Measurements from ENCODE around the gene CYP4V2.

CYP4V2 gene

DNA sequence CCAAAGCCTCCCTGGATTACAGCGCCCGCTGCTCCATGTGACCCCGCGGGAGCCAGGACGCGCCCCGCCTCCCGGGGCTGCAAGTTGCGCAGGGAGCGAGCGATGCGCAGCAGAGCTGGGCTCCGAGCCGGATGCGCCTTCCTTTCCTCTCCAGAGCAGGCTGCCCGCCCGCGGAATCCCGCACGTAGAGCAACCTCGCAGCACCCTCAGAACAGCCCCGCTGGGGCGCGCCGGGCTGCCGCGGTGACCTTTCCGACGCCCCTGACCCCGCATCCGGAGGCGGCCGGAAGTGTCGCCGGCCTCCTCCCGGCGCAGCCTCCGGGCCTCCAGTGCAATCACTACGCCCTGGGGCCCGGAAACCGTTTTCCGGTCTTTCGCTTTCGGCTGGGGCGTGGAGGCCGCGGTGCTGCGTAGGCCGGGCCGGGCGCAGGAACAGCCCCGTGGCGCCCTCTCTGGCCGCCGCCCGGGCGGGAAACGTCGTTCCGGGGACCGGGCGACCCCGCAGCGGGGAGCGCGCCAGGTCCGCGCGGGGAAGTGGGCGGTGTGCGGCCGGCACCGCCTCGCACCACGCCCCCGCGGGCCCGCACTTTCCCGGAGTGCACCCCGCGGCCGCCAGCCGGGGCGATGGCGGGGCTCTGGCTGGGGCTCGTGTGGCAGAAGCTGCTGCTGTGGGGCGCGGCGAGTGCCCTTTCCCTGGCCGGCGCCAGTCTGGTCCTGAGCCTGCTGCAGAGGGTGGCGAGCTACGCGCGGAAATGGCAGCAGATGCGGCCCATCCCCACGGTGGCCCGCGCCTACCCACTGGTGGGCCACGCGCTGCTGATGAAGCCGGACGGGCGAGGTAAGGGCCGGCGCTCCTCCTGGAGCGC, at the start of gene CYP4V2:
Gene CYP4V2 (plus strand): TSS at position 368 of the 866 bp plus-strand sequence. CDS start 257 bp downstream, at position 625.
- DNase-seq (ENCODE audit: low read depth in 3 of 3, low spot score in 1 of 3), result peak; percentile 69 to 77 (median 70)

DNA sequence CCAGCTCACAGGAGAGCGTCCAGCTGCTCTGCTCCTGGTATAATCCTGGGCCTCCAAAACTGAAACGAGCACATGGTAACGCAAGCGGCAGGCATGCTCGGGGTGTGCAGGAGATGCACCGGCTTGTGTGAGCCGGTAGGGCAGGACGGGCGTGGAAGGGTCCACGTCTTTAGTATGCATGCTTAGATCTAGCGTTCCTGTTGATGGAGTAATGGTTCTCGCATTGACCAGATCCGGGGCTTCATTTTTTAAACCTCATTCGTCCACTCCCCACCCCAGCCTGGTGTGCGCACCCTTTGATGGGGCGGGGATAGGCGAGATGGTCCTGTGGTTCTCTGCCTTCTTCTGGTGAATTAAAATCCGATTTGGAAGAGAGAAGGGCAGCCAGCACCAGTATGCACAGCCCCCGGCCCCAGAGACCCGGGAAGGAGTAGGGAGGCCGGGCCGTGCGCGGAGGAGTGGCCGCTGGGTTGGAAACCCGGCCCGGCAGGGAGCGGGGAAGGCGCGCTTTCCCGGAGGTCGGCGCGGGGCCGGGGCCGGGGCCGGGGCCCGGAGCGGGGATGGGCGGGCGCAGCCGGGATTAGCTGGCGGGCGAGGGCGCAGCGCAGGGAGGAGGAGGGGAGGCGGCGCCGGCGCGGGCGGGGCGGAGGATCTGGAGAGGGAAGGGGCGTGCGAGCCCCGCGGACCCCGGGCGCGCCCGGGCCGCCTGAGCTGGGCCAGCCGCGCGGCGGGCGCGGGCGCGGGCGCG, 47.0 kb upstream of the CYP4V2 start:
- DNase-seq (ENCODE audit: low read depth in 3 of 3, low spot score in 1 of 3), result no peak

- no peak for DNase-seq (ENCODE audit: low read depth in 3 of 3, low spot score in 1 of 3)
Observed at GRCh38 chr4:186144946-186145569, 46.3 kb upstream of the CYP4V2 start.

GRCh38 chr4:186146458-186146857, 44.9 kb upstream of the CYP4V2 start:
- DNase-seq (ENCODE audit: low read depth in 3 of 3, low spot score in 1 of 3), result no peak

DNA sequence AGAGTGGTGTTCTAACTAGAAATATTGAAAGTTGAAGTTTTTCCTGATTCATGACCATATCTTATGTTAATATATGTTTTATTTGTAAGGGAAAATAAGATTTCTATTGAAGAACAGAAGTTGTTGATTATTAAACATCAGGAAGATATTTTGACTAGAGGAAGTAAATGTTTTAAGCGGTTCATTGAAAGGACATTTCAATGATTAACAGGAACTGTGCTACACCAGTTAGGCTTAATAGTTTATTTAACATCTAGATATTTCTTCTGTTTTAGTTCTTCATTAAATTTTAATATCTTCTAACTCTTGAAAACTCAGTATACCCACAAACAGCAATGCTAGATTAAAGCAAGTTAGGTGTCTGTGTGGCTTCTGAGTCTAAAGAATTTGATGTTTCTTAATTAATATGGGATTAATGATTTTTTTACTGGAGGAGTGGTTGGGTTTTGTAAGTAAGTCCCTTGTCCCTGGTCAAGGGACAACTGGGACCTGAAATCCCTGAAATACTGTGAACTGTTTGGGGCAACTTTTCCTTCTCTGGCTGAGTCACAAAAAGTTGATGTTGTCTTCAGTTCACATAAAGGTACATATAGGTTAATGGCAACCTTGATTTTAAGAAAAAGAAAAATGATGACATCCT, 42.9 kb upstream of the CYP4V2 start:
- no peak for DNase-seq (ENCODE audit: low read depth in 3 of 3, low spot score in 1 of 3)

GRCh38 chr4:186149872-186150271, 41.5 kb upstream of the CYP4V2 start:
- no peak for DNase-seq (ENCODE audit: low read depth in 3 of 3, low spot score in 1 of 3)

DNA sequence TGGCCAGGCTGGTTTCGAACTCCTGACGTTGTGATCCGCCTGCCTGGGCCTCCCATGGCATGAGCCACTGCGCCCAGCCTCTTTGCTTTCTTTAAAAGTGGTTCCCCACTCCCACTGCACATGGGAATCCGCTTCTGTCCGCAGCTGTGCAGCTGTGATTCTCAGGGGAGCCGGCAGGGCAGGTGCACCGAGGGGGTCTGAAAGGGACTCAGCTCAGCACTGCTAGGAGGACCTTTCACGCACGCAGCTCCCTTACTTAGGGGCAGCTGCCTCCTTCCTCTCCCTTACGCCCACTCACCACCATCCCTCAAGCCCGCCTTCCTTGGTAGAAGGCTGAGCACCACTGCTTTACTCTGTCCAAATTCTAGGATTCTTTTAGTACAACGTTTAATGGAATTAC, 40.4 kb upstream of the CYP4V2 start:
- no peak for DNase-seq (ENCODE audit: low read depth in 3 of 3, low spot score in 1 of 3)

- DNase-seq (ENCODE audit: low read depth in 3 of 3, low spot score in 1 of 3), result no peak
Observed at GRCh38 chr4:186151499-186151898, 39.9 kb upstream of the CYP4V2 start.

GRCh38 chr4:186158021-186158813, 33.1 kb upstream of the CYP4V2 start:
- DNase-seq (ENCODE audit: low read depth in 3 of 3, low spot score in 1 of 3), result no peak

DNA sequence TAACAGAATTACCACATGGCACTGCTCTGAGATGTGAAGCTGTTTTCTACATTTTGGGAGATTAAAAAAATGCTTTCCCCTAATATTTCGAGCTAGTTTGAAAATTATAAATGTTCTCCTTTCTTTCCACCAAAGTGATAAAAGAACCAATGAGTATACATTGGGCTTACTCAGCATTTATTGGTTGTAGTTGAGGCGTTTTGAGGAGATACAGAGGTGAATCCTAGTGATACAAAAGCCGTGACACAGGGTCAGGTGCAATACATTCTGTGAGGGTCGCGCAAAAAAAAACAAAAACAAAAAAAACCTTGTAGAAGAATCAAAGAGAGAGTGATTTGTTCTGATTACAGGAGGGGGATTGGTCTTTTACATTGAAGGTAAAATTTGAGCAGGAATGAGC, 32.4 kb upstream of the CYP4V2 start:
- no peak for DNase-seq (ENCODE audit: low read depth in 3 of 3, low spot score in 1 of 3)

DNA sequence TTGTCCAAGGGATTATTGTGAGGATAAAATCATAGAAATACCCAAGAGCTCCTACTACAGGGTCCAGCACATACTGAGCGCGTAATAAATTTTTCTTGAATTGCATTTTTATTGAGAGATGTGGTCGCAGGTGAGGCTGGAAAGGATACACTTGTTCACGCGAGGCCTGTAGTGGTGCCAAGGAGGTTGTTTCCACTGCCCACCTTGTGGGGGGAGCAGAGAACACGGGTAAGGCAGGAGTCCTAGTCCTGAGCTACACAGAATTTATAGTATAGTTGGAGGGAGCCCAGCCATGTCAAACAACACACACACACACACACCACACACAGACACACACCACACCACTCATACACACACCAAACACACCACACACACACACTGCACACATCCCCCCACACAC, 31.8 kb upstream of the CYP4V2 start:
- no peak for DNase-seq (ENCODE audit: low read depth in 3 of 3, low spot score in 1 of 3)

DNA sequence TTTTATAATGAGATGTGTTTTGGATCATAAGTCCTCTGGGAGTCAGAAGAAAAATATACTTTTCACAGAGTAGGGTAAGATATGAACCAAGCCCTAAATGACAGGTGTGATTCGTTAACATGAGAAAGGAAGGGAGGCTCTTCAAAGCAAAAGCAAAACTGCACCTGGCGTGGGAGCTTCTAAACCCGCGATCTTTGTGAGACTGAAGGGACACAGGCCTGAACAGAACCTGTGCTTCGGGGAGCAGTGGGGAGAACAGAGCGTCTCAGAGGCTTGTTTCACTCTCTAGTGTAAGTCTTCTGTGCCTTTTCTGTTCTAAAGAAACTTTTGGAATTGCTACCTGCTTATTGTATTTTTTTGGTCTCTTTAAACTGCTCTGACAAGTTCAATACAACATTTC, 30.2 kb upstream of the CYP4V2 start:
- no peak for DNase-seq (ENCODE audit: low read depth in 3 of 3, low spot score in 1 of 3)

GRCh38 chr4:186166852-186167512, 24.4 kb upstream of the CYP4V2 start:
- no peak for DNase-seq (ENCODE audit: low read depth in 3 of 3, low spot score in 1 of 3)

- DNase-seq (ENCODE audit: low read depth in 3 of 3, low spot score in 1 of 3), result no peak
Observed at GRCh38 chr4:186167605-186168004, 23.8 kb upstream of the CYP4V2 start.

DNA sequence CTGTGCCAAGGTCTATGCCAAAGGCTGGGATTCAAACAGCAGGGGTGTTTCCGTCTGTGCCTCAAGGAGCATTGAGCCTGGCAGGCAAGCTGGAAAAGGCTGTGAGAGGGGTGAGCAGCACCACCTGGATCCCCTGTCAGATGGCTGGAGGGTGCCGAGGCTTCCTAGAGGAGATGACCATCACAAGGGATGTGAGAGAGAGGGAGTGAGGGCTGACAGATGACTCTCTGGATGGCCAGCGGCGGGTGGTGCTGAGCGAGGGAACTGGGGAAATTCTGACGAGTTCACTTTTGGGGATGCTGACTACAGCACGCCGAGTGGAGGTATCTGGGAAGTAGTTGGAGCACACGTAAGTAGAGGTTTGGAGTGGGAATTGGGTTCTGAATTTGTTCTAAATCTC, 22.6 kb upstream of the CYP4V2 start:
- DNase-seq (ENCODE audit: low read depth in 3 of 3, low spot score in 1 of 3), result no peak

GRCh38 chr4:186169333-186169944, 21.9 kb upstream of the CYP4V2 start:
- no peak for DNase-seq (ENCODE audit: low read depth in 3 of 3, low spot score in 1 of 3)

DNA sequence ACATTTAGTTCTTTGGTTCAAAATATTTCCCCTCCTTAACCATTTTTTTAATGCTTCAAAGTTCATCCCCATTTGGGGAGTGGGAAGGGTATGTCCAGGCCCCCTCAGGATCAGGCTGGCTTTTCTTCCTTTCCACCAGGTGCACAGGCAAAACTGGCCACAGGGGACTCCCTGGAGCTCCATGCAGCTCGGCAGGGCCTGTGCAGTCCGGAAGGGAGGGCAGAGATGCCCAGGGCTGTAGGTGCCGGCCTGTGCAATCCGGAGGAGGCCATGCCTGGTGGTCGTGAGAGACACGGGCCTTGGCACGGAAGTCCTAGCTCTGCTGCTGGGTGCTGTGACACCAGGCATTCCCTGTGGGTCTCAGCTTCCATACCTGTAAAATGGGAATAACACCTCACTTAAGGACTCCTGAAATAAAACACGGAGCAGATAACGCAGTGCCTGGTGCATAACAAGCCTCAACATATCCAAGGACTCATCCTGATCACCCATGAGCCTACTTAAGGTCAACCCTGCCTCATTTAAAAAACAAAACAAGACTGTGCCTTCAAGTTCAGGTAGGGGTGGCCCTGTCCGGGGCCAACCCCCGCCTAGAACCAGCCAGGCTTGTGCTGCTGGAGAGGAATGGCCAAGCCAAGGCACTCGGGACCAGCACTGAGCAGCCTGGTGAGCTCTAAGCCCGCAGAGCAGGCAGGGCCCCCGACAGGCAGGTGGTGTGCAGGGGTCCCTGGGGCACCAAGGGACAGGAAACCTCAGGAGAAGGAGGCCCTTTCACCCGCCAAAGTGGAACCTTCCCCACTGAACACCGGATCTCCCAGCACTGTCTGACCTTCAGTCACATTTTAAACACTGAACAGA, 21.2 kb upstream of the CYP4V2 start:
- DNase-seq (ENCODE audit: low read depth in 3 of 3, low spot score in 1 of 3), result no peak

- DNase-seq (ENCODE audit: low read depth in 3 of 3, low spot score in 1 of 3), result no peak
Observed at GRCh38 chr4:186170966-186171365, 20.4 kb upstream of the CYP4V2 start.

GRCh38 chr4:186172546-186172945, 18.8 kb upstream of the CYP4V2 start:
- DNase-seq (ENCODE audit: low read depth in 3 of 3, low spot score in 1 of 3), result no peak

Measured in stimulated activated CD4-positive, alpha-beta T cell treated with anti-CD3 and anti-CD28 coated beads, TNF-alpha, amount 100 ng/mL, for 1 hour (primary cell).